OCI-LY1 (cell line): ENCODE results near the gene ZBTB21.

Experiments
- H2AFZ ChIP-seq: fragments of 200-600 bp; sonication (generic), shearing (Covaris generic); 2 replicates; pipeline ENCODE4 v1.6.0; 2014; ENCODE audit warnings: antibody characterized with exemption, mild to moderate bottlenecking, low read length
- H3F3A ChIP-seq: fragments of 200-600 bp; sonication (generic), shearing (Covaris generic); 2 replicates; pipeline ENCODE4 v1.6.0; 2014; ENCODE audit warnings: mild to moderate bottlenecking, antibody characterized with exemption, low read length, moderate library complexity; ENCODE audit not compliant: insufficient read depth
- H3K27ac ChIP-seq: fragments of 200-600 bp; sonication (generic); 2 replicates; pipeline ENCODE4 v1.5.1; 2014; ENCODE audit warnings: low read length, mixed run types, mild to moderate bottlenecking, low read depth; ENCODE audit not compliant: poor library complexity, severe bottlenecking
- H3K27me3 ChIP-seq: fragments of 200-600 bp; sonication (generic); 2 replicates; pipeline ENCODE4 v1.6.0; 2014; ENCODE audit warnings: antibody characterized with exemption, mild to moderate bottlenecking, low read length, moderate library complexity; ENCODE audit not compliant: insufficient read depth
- H3K36me3 ChIP-seq: fragments of 200-600 bp; sonication (generic); 2 replicates; pipeline ENCODE4 v1.6.1; 2014; ENCODE audit warnings: mild to moderate bottlenecking, antibody characterized with exemption, low read length, moderate library complexity, mixed read lengths; ENCODE audit not compliant: insufficient read depth
- H3K4me1 ChIP-seq: fragments of 200-600 bp; sonication (generic); 2 replicates; pipeline ENCODE4 v1.5.1; 2014; ENCODE audit warnings: mild to moderate bottlenecking, low read length, moderate library complexity; ENCODE audit not compliant: insufficient read depth, severe bottlenecking
- H3K4me2 ChIP-seq: fragments of 200-600 bp; sonication (generic), shearing (Covaris generic); 2 replicates; pipeline ENCODE4 v1.6.1; 2014; ENCODE audit warnings: low read length
- H3K4me3 ChIP-seq: fragments of 200-600 bp; sonication (generic); 2 replicates; pipeline ENCODE4 v1.5.1; 2014; ENCODE audit warnings: low read length, low read depth, mild to moderate bottlenecking, mixed read lengths; ENCODE audit not compliant: poor library complexity, severe bottlenecking
- H3K79me2 ChIP-seq: fragments of 200-600 bp; shearing (Covaris generic); 2 replicates; pipeline ENCODE4 v1.6.1; 2016; ENCODE audit warnings: mixed run types, low read length, mixed read lengths; ENCODE audit not compliant: insufficient read depth
- H3K9ac ChIP-seq: fragments of 200-600 bp; sonication (generic), shearing (Covaris generic); 2 replicates; pipeline ENCODE4 v1.6.1; 2014; ENCODE audit warnings: mild to moderate bottlenecking, low read length, mixed read lengths
- H3K9me2 ChIP-seq: fragments of 200-600 bp; sonication (generic), shearing (Covaris generic); 2 replicates; pipeline ENCODE4 v1.6.1; 2014; ENCODE audit warnings: low read depth, mild to moderate bottlenecking, low read length, mixed read lengths
- H3K9me3 ChIP-seq: fragments of 200-600 bp; shearing (Covaris generic); 2 replicates; pipeline ENCODE4 v1.6.1; 2014; ENCODE audit warnings: low read length, mixed read lengths
- H4K20me1 ChIP-seq: fragments of 200-600 bp; sonication (generic), shearing (Covaris generic); 2 replicates; pipeline ENCODE4 v1.6.0; 2016; ENCODE audit warnings: mild to moderate bottlenecking, low read length; ENCODE audit not compliant: insufficient read depth
- CTCF ChIP-seq: fragments of 200-600 bp; sonication (generic), shearing (Covaris generic); IDR thresholded peaks from 2 replicates; pipeline ENCODE4 v1.5.1; 2017; ENCODE audit warnings: mild to moderate bottlenecking, antibody characterized with exemption, low read length, moderate library complexity, mixed read lengths
- EZH2 ChIP-seq: fragments of 200-600 bp; sonication (generic), shearing (Covaris generic); IDR thresholded peaks from 2 replicates; pipeline ENCODE4 v1.8.0; 2017; ENCODE audit warnings: borderline replicate concordance, mixed run types, mild to moderate bottlenecking, antibody characterized with exemption, low read length, moderate library complexity, mixed read lengths

The ZBTB21 gene

GRCh38 chr21:41957991-41958766 is 52.0 kb downstream of the ZBTB21 start:
- H3K27me3 ChIP-seq: peaks cover 11% of the 10 kb centered on the region; the same call in 1 of the 2 replicates
- no peaks in the 10 kb centered on the region for H3K9me2 ChIP-seq
- H3K36me3 ChIP-seq: no peaks in the 10 kb centered on the region
- no peak overlapping the region for H2AFZ ChIP-seq
- H3K9me3 ChIP-seq: no peaks in the 10 kb centered on the region
- no peak overlapping the region for H3K27ac ChIP-seq
- no peaks in the 10 kb centered on the region for H4K20me1 ChIP-seq
- H3K4me3 ChIP-seq: no peak overlapping the region
- H3K9ac ChIP-seq: no peak overlapping the region
- H3K79me2 ChIP-seq: no peaks in the 10 kb centered on the region
- no peaks in the 10 kb centered on the region for H3F3A ChIP-seq
- H3K4me1 ChIP-seq: peaks cover 33% of the 10 kb centered on the region
- no peak overlapping the region for H3K4me2 ChIP-seq
- TF ChIP-seq EZH2 (no peak), CTCF (no peak)

- H4K20me1 ChIP-seq: no peaks in the 10 kb centered on the region
- H3K4me3 ChIP-seq: no peak overlapping the region
- H3K36me3 ChIP-seq: no peaks in the 10 kb centered on the region
- peaks cover 32% of the 10 kb centered on the region for H3K4me1 ChIP-seq
- H3K79me2 ChIP-seq: no peaks in the 10 kb centered on the region
- no peaks in the 10 kb centered on the region for H3F3A ChIP-seq
- no peak overlapping the region for H3K27ac ChIP-seq
- no peaks in the 10 kb centered on the region for H3K9me2 ChIP-seq
- peaks cover 11% of the 10 kb centered on the region; the same call in 1 of the 2 replicates for H3K27me3 ChIP-seq
- TF ChIP-seq EZH2 (no peak), CTCF (no peak)
- H3K9me3 ChIP-seq: no peaks in the 10 kb centered on the region
- no peak overlapping the region for H3K9ac ChIP-seq
- H2AFZ ChIP-seq: no peak overlapping the region
- H3K4me2 ChIP-seq: no peak overlapping the region
Observed at GRCh38 chr21:41956926-41957729, 53.0 kb downstream of the ZBTB21 start.

- Histone ChIP-seq H3K27ac (no peak overlapping the region), H2AFZ (no peak overlapping the region), H3K4me2 (no peak overlapping the region; the same call in 1 of the 2 replicates), H3F3A (no peaks in the 10 kb centered on the region), H3K79me2 (no peaks in the 10 kb centered on the region), H3K36me3 (no peaks in the 10 kb centered on the region), H3K9me3 (no peaks in the 10 kb centered on the region), H3K4me1 (peaks cover 20% of the 10 kb centered on the region), H3K9me2 (no peaks in the 10 kb centered on the region), H4K20me1 (no peaks in the 10 kb centered on the region), H3K4me3 (no peak overlapping the region), H3K27me3 (peaks cover 11% of the 10 kb centered on the region; the same call in 1 of the 2 replicates), H3K9ac (no peak overlapping the region)
- TF ChIP-seq EZH2: no peak
Observed at GRCh38 chr21:41955516-41955915, 54.6 kb downstream of the ZBTB21 start.
